ENCODE data around the gene PRAMEF1. TPM values are rescaled to one million over a fixed set of nuclear protein-coding genes. Genes with fewer than 3 reads are reported as not detected.

Gene PRAMEF1
- total RNA-seq, 1 experiment from 2014 or later = not detected

- POLR2A ChIA-PET = no interaction called here
- no TSS peak for BruUV-seq (replicated peaks)
- H3K36me3 Mint-ChIP-seq (ENCODE audit: insufficient read depth, unreplicated experiment) = no peaks in the 10 kb centered on the region
These were observed 34.9 kb upstream of the PRAMEF1 start for GRCh38 chr1:12756273-12756672.

GRCh38 chr1:12756768-12757413 is 34.3 kb upstream of the PRAMEF1 start:
- Mint-ChIP-seq H3K27me3 (ENCODE audit: insufficient read depth, unreplicated experiment) (peaks cover 6% of the 10 kb centered on the region), H3K27ac (ENCODE audit: unreplicated experiment) (no peak overlapping the region), H3K9me3 (ENCODE audit: unreplicated experiment) (no peaks in the 10 kb centered on the region), H3K4me3 (ENCODE audit: unreplicated experiment) (no peak overlapping the region), H3K4me1 (ENCODE audit: low read depth, unreplicated experiment) (peaks cover 6% of the 10 kb centered on the region), H3K36me3 (ENCODE audit: insufficient read depth, unreplicated experiment) (no peaks in the 10 kb centered on the region)
- ChIA-PET POLR2A (no interaction called here), CTCF (no interaction called here)
- Histone ChIP-seq H3K4me1 (no peaks in the 10 kb centered on the region), H3K27me3 (replicated peaks; ENCODE audit: control insufficient read depth, insufficient read depth, low read length) (no peaks in the 10 kb centered on the region), H3K4me3 (ENCODE audit: low read depth, low read length) (no peak overlapping the region), H3K36me3 (ENCODE audit: control insufficient read depth, insufficient read depth, low read length) (no peaks in the 10 kb centered on the region), H3K9me3 (no peaks in the 10 kb centered on the region)
- TF ChIP-seq CTCF (IDR thresholded peaks at IDR 0.05; ENCODE audit: insufficient read depth in 1 of 2, low read depth in 1 of 2, low read length in 1 of 2, severe bottlenecking in 1 of 2, unreplicated experiment in 1 of 2) = no peak
- DNase-seq = no peak
- intact Hi-C loops (cut with micrococcal nuclease; ENCODE audit: unreplicated experiment) = no loop called here
- BruUV-seq (replicated peaks) = no TSS peak

More at GRCh38 chr1:12756273-12756672, 34.9 kb upstream of the PRAMEF1 start:
- no peak for TF ChIP-seq CTCF (IDR thresholded peaks at IDR 0.05; ENCODE audit: insufficient read depth in 1 of 2, low read depth in 1 of 2, low read length in 1 of 2, severe bottlenecking in 1 of 2, unreplicated experiment in 1 of 2)
- Histone ChIP-seq H3K4me1 (no peaks in the 10 kb centered on the region), H3K36me3 (ENCODE audit: control insufficient read depth, insufficient read depth, low read length) (no peaks in the 10 kb centered on the region), H3K27me3 (replicated peaks; ENCODE audit: control insufficient read depth, insufficient read depth, low read length) (no peaks in the 10 kb centered on the region), H3K9me3 (no peaks in the 10 kb centered on the region), H3K4me3 (ENCODE audit: low read depth, low read length) (no peak overlapping the region)
- DNase-seq = no peak
- CTCF ChIA-PET = no interaction called here
- peaks cover 6% of the 10 kb centered on the region for H3K27me3 Mint-ChIP-seq (ENCODE audit: insufficient read depth, unreplicated experiment)
- H3K27ac Mint-ChIP-seq (ENCODE audit: unreplicated experiment) = no peak overlapping the region
- no peak overlapping the region for H3K4me3 Mint-ChIP-seq (ENCODE audit: unreplicated experiment)
- peaks cover 6% of the 10 kb centered on the region for H3K4me1 Mint-ChIP-seq (ENCODE audit: low read depth, unreplicated experiment)
- intact Hi-C loops (cut with micrococcal nuclease; ENCODE audit: unreplicated experiment) = no loop called here
- no peaks in the 10 kb centered on the region for H3K9me3 Mint-ChIP-seq (ENCODE audit: unreplicated experiment)

- CTCF ChIA-PET = no interaction called here
- intact Hi-C loops (cut with micrococcal nuclease; ENCODE audit: unreplicated experiment) = no loop called here
- H3K9me3 Mint-ChIP-seq (ENCODE audit: unreplicated experiment) = no peaks in the 10 kb centered on the region
These were observed 33.4 kb upstream of the PRAMEF1 start for GRCh38 chr1:12757836-12758235.

More at GRCh38 chr1:12757836-12758235, 33.4 kb upstream of the PRAMEF1 start:
- Histone ChIP-seq H3K9me3 (no peaks in the 10 kb centered on the region), H3K36me3 (ENCODE audit: control insufficient read depth, insufficient read depth, low read length) (no peaks in the 10 kb centered on the region), H3K27me3 (replicated peaks; ENCODE audit: control insufficient read depth, insufficient read depth, low read length) (no peaks in the 10 kb centered on the region), H3K4me1 (no peaks in the 10 kb centered on the region), H3K4me3 (ENCODE audit: low read depth, low read length) (no peak overlapping the region)
- Mint-ChIP-seq H3K4me1 (ENCODE audit: low read depth, unreplicated experiment) (peaks cover 6% of the 10 kb centered on the region), H3K27ac (ENCODE audit: unreplicated experiment) (no peak overlapping the region), H3K27me3 (ENCODE audit: insufficient read depth, unreplicated experiment) (peaks cover 6% of the 10 kb centered on the region), H3K36me3 (ENCODE audit: insufficient read depth, unreplicated experiment) (no peaks in the 10 kb centered on the region), H3K4me3 (ENCODE audit: unreplicated experiment) (no peak overlapping the region)
- no peak for TF ChIP-seq CTCF (IDR thresholded peaks at IDR 0.05; ENCODE audit: insufficient read depth in 1 of 2, low read depth in 1 of 2, low read length in 1 of 2, severe bottlenecking in 1 of 2, unreplicated experiment in 1 of 2)
- POLR2A ChIA-PET = no interaction called here
- BruUV-seq (replicated peaks) = no TSS peak
- DNase-seq = no peak
